ENCODE measurements around the gene TMEM220.

Gene TMEM220

DNA sequence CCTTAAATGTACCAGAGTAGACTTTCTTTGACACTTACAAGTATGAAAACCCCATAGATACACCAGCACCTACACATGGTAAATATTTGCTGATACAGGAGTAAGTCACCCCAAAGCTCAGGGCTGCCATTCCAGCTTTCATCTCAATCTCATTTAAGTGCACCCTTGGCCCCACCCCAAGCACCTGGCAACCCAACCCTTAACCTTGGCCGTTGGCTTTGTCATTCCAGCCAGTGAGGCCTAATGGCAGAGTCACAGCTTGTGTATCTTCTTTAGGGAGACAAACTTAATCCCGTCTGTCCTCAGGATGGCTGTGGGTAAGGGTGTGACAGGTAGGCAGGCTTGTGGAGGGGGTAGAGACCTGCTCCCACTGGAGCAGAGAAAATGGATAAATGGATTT lies 31.5 kb upstream of the TMEM220 start:
- TF ChIP-seq, protein P1, sequence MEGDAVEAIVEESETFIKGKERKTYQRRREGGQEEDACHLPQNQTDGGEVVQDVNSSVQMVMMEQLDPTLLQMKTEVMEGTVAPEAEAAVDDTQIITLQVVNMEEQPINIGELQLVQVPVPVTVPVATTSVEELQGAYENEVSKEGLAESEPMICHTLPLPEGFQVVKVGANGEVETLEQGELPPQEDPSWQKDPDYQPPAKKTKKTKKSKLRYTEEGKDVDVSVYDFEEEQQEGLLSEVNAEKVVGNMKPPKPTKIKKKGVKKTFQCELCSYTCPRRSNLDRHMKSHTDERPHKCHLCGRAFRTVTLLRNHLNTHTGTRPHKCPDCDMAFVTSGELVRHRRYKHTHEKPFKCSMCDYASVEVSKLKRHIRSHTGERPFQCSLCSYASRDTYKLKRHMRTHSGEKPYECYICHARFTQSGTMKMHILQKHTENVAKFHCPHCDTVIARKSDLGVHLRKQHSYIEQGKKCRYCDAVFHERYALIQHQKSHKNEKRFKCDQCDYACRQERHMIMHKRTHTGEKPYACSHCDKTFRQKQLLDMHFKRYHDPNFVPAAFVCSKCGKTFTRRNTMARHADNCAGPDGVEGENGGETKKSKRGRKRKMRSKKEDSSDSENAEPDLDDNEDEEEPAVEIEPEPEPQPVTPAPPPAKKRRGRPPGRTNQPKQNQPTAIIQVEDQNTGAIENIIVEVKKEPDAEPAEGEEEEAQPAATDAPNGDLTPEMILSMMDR (conservative IDR thresholded peaks at IDR 0.05): no peak
- no peak overlapping the region for H3K27ac ChIP-seq

DNA sequence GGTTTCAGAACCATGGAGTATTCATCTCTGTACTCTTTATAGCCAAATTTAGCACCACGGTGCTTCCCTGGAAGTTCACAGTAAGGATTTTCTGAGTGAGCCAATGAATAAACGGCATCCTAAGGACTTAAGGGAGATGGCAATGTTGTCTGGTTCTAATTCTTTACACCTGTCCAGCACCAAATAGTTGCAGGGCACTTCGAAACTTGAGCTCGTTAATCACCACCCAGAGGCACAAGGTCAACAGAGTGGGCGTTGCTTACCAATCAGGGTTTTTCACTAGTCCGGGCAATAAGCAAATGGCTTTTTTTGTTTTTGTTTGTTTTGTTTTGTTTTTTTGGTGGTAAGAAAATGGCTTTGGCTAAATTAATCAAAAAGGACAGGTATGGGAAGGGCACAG lies 28.2 kb upstream of the TMEM220 start:
- TF ChIP-seq, protein P1 (conservative IDR thresholded peaks at IDR 0.05): no peak
- H3K27ac ChIP-seq: no peak overlapping the region

DNA sequence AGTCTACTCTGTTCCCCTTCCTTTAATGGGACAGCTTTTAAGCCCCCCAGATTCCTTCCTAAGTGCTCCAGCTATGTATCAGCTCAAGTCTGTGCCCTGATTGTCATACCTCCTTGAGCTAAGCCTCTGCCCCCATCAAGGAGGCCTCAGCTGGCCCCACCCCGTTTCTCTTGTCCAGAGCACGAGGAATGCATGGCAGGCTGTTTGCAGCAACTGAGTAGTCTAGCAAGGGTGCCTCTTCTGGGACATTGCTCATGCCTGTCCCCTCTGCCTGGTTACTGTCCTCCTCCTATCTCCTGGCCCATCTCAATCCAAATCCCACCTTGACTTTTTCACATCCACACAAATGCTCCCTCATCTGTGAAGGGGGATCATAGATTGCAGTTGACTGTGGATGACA lies 27.8 kb upstream of the TMEM220 start:
- H3K27ac ChIP-seq: no peak overlapping the region
- TF ChIP-seq, protein P1 (conservative IDR thresholded peaks at IDR 0.05): no peak

DNA sequence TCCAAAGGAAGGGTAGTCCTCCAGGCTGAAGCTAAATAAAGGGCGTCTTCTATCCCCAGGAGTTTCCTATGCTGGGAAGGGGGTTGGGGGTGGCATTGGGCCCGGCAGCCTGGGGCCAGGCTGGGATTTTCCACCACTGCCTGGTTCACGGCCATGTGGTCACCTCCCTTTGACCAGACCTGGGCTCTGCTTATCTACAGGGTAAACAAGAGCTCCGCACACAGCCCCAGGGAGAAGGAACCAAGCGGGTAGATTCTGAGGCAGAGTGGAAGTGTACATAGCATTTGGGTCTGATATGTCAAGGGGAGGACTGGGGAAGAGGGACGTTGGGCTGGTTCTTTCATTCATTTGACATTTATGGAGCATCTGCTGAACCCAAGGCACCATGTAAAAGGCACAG lies 27.2 kb upstream of the TMEM220 start:
- H3K27ac ChIP-seq: no peak overlapping the region
- TF ChIP-seq, protein P1 (conservative IDR thresholded peaks at IDR 0.05): no peak

DNA sequence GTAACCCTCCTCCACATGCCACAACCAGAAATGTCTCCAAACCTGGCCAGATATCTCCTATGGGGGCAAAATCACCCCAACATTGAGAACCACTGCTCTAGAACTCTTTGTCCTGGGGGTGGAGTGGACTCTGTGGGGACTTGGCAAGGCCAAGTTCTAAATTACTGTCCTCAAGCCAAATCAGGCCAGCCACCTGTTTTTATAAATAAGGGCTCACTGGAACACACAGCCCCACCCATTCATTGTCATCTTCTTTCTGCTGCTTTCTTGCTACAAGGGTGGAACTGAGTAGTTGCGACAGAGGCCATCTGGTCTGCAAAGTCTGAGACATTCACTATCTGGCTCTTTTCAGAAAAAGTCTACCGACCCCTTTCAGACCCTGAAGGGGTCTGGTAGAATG lies 26.8 kb upstream of the TMEM220 start:
- TF ChIP-seq, protein P1 (conservative IDR thresholded peaks at IDR 0.05): no peak
- no peak overlapping the region for H3K27ac ChIP-seq

DNA sequence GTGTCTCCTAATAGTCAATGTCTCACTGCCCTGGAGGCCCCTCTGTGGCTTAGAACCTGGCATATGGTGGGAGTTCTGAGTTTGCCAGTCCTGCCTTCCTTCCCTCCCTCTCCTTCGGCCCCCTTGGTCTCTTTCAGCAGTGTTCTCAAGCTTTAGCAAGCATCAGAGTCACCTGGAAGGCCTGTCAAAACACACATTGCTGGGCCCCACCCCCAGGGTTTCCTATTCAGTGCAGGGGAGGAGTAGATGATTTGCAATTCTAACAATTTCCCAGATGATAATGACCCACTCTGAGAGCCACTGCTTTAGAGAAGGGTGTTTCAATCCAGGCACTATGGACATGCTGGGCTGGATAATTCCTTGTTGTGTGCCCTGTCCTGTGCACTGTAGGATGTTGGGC lies 26.4 kb upstream of the TMEM220 start:
- TF ChIP-seq, protein P1 (conservative IDR thresholded peaks at IDR 0.05): no peak
- no peak overlapping the region for H3K27ac ChIP-seq

DNA sequence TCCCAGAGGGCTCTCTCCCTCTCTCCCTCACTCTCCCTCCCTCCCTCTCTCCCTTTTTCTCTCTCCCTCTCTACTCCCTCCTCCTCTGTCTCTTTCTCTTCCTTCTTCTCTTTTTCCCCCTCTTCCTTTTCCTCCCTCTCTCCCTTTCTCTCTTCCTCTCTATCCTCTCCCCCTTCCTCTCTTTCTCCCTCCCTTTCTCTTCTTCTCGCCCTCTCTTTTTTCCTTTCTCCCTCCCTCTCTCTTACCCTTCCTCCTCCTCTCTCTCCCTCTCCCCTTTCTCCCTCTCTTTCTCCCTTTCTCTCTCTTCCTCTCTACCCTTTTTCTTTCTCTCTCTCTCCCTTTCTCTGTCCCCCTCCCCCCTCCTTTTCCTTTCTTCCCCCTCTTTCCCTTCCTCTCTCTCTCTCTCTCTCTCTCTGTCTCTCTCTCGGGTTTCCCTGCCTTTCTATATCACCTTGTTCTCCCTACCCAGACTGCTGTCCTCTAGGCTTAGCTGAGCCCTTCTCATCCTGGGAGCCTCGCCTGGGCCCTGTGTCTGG lies 25.8 kb upstream of the TMEM220 start:
- H3K27ac ChIP-seq: no peak overlapping the region
- TF ChIP-seq, protein P1 (conservative IDR thresholded peaks at IDR 0.05): no peak

Measured in VCaP (cell line).